ENCODE results near the gene GMPPB. TPM values are rescaled to one million over a fixed set of nuclear protein-coding genes. Genes with fewer than 3 reads are reported as not detected.
A peak's percentile ranks its signal among the peaks of the same experiment; 100 is the strongest.

GMPPB gene
- total RNA-seq, 1 experiment from 2014 or later = 8.7 TPM

- no peak for DNase-seq (ENCODE audit: extremely low read depth, low read depth)
Observed at GRCh38 chr3:49729966-49730609, 6.3 kb upstream of the GMPPB start.

DNA sequence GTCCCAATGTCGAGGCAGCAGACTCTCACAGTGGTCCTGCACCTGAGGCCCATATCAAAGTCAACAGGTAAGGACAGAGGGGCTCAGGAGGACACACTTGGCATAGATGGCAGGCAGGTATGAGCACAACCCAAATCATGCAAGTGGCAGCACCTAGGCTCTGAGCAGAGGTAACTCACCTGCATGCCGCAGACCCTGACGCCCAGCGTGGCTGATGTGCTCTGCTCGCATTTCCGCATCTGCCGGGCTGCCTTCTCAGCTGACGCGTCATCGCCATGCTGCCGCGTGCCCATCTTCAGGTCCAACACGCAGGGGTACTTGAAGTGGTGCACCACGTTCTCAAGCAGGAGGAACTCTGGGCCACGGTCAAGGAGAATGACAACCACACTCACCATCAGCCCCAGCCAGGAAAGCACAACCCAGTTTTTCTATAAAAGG lies 4.2 kb upstream of the GMPPB start:
- DNase-seq (ENCODE audit: extremely low read depth, low read depth) = no peak

DNA sequence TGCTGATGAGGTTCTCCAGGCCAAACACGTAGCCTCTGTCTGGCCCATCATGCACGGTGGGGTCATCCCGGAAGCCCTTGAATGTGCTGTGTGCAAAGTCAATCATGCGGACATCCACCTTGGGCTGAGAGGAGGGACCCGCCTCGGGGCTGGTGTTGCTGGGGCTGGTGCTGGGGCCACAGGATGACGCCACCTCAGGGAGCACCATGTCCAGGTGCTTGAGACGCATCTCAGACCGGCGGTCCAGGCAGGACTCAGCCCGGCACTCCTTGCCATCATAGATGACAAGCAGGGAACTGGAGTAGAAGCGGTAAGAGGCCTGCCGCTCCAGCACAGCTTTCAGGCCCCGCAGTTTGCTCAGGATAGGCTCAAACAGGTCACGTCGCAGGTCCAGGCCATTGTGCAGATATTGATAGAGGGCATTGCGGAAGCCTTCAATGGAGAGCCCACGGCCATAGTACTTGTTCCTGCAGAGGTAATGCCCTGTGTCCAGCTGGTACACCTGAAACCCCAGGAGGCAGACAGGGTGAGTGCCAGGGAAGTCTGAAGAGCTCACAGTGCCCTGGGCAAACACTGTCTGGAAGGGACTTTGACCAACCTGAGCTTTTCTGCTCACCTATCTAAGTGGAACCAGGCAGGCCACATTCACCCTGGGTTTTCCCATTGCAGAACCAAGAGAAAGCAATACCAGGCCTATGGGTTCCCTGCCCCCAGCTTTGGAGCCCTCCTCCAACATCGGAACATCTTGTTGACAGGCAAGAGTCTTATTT lies 3.6 kb upstream of the GMPPB start:
- DNase-seq (ENCODE audit: extremely low read depth, low read depth) = no peak

DNA sequence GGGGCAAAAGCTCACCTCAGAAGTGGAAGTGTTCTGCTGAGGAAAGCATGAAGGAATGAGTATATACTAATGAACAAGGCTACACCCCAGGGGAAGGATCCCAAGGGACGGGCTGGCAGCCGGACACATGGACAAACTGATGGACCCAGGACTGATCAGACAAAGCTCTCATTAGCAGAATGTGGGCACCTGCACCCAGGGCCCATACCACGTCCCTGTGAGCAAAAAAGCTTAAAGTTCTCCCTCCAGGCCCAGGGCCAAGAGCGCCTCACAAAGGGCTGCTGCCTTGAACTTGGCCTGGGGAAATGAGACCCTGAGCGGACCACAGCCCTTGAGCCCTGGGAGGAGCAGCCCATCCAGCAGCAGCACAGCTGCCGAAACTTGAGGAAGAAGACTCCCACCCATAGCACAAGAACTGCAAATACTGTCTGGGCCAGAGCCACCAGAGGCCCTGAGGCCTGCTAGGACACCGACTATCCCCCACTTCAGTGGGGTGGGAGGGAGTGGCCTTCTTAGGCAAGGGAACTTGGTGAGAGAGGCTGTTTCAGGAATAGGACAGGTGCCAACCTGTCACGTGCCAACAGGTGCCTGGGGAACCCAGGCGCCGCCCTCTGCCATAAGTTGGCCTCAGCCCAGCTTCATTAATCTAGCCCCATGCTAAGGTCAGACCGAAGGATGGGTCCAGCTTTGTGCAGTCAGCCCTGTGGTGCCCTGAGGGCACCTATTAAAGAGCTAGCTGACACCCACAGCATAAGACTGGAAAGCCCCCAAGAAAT lies 2.3 kb upstream of the GMPPB start:
- DNase-seq (ENCODE audit: extremely low read depth, low read depth) = no peak

- DNase-seq (ENCODE audit: extremely low read depth, low read depth) = no peak
Observed at GRCh38 chr3:49724586-49724985, 835 bp upstream of the GMPPB start.

- DNase-seq (ENCODE audit: extremely low read depth, low read depth) = no peak
Observed at GRCh38 chr3:49723296-49723627, 489 bp downstream of the GMPPB start.

GRCh38 chr3:49722896-49723295 lies 855 bp downstream of the GMPPB start:
- no peak for DNase-seq (ENCODE audit: extremely low read depth, low read depth)

GRCh38 chr3:49721896-49722781 lies 1.6 kb downstream of the GMPPB start:
- DNase-seq (ENCODE audit: extremely low read depth, low read depth) = no peak

DNA sequence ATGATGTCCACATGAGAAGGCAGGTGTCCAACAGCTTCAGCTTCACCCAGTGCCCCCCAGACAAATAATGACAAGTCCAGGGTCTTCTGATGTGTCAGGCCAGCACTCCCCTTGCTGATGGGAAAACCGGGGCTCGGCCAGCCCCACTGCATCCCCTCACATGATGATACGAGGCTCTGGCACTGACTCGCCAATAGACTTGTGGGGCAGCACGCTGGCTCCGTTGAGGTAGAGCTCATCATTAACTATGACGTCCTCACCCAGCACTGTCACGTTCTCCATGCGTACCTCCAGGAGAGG lies 2.2 kb downstream of the GMPPB start:
- no peak for DNase-seq (ENCODE audit: extremely low read depth, low read depth)

GRCh38 chr3:49720855-49721595 lies 2.7 kb downstream of the GMPPB start:
- DNase-seq (ENCODE audit: extremely low read depth, low read depth) = no peak

GRCh38 chr3:49719214-49719884 lies 4.4 kb downstream of the GMPPB start, which contains the start of gene AMIGO3:
Gene AMIGO3, minus strand, starts transcription at chr3:49719684. Its CDS starts 219 bp downstream, at chr3:49719465.
- DNase-seq (ENCODE audit: extremely low read depth, low read depth) = peak; percentile 84

DNA sequence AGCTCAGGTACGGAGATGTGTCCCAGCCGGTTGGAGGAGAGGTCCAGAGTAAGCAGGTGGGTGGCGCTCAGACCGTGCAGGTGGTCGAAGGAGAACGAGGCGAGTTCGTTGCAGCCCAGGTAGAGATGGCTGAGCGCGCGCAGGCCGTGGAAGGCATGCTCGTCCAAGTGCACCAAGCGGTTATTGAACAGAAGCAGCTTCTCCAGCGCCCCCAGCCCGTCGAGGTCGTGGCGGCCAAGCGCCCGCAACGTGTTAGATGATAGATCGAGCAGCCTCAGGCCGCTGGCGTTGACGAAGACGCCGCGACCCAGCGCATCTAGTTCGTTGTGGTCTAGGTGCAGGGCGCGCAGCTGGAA lies 4.9 kb downstream of the GMPPB start:
- no peak for DNase-seq (ENCODE audit: extremely low read depth, low read depth)

GRCh38 chr3:49717959-49718857 lies 5.5 kb downstream of the GMPPB start:
- DNase-seq (ENCODE audit: extremely low read depth, low read depth) = no peak

- DNase-seq (ENCODE audit: extremely low read depth, low read depth) = no peak
Observed at GRCh38 chr3:49717211-49717958, 6.4 kb downstream of the GMPPB start.

- no peak for DNase-seq (ENCODE audit: extremely low read depth, low read depth)
Observed at GRCh38 chr3:49716691-49717210, 7.0 kb downstream of the GMPPB start.

GRCh38 chr3:49716169-49716568 lies 7.6 kb downstream of the GMPPB start:
- no peak for DNase-seq (ENCODE audit: extremely low read depth, low read depth)

DNA sequence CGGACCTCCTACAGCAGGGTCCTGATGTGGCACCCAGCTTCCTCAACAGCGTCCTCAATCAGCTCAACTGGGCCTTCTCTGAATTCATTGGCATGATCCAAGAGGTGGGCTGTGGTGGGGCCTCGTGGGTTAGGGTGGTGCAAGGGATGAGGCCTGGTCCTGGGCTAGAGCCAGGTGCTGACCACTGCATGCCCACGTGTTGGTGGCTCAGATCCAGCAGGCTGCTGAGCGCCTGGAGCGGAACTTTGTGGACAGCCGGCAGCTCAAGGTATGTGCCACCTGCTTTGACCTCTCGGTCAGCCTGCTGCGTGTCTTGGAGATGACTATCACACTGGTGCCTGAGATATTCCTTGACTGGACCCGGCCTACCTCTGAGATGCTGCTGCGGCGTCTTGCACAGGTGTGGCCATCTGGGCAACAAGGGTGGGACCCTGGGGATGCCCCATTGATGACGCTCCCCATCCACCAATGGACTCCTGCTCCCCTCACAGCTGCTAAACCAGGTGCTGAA lies 8.1 kb downstream of the GMPPB start:
- DNase-seq (ENCODE audit: extremely low read depth, low read depth) = no peak

Measured in NCI-H460 (cell line).